GM13977 (cell line): ENCODE results near the gene LYG1.
"Not testable (repeated sequence)": the region's sequence is repeated elsewhere in the genome, so short reads cannot be mapped to it uniquely, and the experiment has no call there.

Experiments
- DNase-seq: peaks from one replicate; pipeline ENCODE4 v3.0.0; 2012; ENCODE audit warnings: low spot score
- in situ Hi-C: fragments of 300-500 bp; cut with MboI; formaldehyde crosslinking; loops from one replicate; pipeline ENCODE4 v1.12.0; 2022; ENCODE audit warnings: low sequenced_read_pairs, low pct_unique_long_range_greater_than_20kb, mixed read lengths, inconsistent platforms; ENCODE audit not compliant: unreplicated experiment
- TF ChIP-seq, protein P1 (sequence below): IDR thresholded peaks from 2 replicates; pipeline ENCODE4 v1.5.1; 2012; ENCODE audit warnings: mild to moderate bottlenecking, control low read depth; ENCODE audit not compliant: insufficient read depth; ENCODE audit errors: extremely low read depth, missing control alignments

The LYG1 gene

DNA sequence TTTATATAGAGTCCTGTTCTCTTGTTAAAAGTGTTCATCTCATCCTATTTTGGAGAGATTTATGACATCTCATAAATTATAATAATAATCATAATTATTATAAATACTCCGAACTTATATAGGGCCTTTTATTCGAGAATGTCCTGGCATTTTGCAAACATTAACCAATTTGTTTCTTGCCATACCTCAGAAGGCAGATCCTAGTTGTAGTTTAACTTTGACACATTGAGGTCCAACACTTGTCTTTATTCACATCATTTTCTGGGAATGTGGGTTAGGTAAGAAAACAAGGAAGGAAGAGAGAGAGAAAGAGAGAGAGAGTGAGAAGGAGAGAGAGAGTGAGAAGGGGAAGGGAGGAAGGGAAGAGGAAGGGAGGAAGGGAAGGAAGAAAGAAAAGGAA is at the start of gene LYG1:
TSS of gene LYG1 (minus strand) at position 101 of the 400 bp plus-strand sequence. CDS start 5,527 bp downstream, outside the sequence.
- in situ Hi-C loops, DNase-seq: not testable (repeated sequence)

DNA sequence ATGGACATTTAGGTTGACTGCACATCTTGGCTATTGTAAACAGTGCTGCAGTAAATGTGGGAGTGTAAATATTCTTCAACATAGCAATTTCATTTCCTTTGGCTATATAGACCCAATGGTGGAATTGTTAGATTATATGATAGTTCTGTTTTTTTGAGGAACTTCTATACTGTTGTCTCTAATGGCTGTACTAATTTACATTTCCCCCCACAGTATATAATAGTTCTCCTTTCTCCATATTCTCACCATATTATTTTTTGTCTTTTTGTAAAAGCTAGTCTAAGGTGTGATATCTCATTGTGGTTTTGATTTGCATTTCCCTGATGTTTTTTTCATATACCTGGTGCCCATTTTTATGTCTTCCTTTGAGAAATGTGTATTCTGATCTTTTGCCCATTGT is 49.2 kb upstream of the LYG1 start:
- TF ChIP-seq, protein P1, sequence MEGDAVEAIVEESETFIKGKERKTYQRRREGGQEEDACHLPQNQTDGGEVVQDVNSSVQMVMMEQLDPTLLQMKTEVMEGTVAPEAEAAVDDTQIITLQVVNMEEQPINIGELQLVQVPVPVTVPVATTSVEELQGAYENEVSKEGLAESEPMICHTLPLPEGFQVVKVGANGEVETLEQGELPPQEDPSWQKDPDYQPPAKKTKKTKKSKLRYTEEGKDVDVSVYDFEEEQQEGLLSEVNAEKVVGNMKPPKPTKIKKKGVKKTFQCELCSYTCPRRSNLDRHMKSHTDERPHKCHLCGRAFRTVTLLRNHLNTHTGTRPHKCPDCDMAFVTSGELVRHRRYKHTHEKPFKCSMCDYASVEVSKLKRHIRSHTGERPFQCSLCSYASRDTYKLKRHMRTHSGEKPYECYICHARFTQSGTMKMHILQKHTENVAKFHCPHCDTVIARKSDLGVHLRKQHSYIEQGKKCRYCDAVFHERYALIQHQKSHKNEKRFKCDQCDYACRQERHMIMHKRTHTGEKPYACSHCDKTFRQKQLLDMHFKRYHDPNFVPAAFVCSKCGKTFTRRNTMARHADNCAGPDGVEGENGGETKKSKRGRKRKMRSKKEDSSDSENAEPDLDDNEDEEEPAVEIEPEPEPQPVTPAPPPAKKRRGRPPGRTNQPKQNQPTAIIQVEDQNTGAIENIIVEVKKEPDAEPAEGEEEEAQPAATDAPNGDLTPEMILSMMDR, result no peak
- DNase-seq, result no peak
- in situ Hi-C loops, result no loop called here

DNA sequence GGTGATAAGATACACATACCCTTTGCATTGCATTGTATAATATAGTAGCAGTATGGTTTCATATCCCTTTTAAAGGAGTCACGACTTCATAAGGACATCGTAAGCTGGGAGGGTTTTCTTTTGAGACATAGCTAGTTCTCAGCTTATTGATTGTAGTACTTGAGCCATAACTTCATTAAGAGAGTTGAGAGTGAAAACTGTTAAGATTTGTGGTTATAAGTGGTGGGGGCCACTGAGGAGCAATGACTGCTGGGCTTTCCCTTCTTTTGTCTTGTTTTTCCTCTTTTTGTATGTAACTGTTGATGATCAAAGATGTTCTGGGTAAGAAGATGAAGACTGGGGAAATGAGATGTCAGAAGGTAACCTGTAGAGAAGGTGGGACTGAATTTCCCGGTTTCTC is 47.2 kb upstream of the LYG1 start:
- peak; percentile 36 for DNase-seq
- TF ChIP-seq, protein P1, result no peak
- in situ Hi-C loops, result no loop called here

DNA sequence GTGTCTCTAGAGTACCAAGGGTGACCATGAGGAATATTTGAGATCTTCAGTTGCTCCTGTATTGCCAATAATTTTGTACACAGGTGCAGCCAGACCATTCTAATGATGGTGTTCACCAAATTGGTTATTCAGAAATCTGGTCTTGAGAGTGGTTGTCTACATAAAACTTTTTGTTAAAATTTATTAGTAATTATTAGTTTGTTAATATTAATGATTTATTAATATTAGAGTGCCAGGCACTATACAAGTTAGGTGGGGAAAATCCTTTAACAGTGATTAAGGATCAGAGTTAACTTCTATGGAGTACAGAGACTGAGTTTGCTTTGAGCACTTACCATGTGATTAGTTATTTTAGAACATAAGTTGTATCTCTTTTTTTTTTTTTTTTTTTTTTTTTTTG is 45.2 kb upstream of the LYG1 start:
- TF ChIP-seq, protein P1, result no peak
- DNase-seq, result no peak
- in situ Hi-C loops, result no loop called here

DNA sequence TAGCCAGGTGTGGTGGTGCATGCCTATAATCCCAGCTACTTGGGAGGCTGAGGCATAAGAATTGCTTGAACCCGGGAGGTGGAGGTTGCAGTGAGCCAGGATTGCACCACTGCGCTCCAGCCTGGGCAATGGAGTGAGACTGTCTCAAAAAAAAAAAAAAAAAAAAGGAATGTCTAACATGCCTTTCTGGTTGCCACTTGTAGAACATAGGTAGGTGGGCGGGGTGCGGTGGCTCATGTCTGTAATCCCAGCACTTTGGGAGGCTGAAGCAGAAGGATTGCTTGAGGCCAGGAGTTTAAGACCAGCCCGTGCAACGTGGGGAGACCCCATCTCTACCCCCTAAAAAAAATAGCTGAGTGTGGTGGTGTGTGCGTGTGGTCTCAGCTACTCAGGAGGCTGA is 44.4 kb upstream of the LYG1 start:
- in situ Hi-C loops, result not testable (repeated sequence)

DNA sequence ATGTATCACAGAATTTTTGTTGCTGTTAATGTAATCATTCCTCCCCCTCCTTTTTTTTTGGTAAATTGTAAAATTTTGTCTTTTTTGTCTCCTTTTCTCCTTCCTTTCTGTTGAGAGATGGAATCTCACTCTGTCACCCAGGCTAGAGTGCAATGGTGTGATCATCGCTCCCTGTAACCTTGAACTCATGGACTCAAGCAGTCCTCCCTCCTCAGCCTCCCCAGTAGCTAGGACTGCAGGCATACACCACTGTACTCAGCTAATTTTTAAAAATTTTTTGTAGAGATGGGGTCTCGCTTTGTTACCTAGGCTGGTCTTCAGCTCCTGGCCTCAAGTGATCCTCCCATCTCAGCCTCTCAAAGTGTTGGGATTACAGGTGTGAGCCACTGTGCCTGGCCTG is 41.5 kb upstream of the LYG1 start:
- DNase-seq, result no peak
- in situ Hi-C loops, result no loop called here
- TF ChIP-seq, protein P1, result no peak

More for the DNA sequence above, 44.4 kb upstream of the LYG1 start:
- DNase-seq, result not testable (repeated sequence)

DNA sequence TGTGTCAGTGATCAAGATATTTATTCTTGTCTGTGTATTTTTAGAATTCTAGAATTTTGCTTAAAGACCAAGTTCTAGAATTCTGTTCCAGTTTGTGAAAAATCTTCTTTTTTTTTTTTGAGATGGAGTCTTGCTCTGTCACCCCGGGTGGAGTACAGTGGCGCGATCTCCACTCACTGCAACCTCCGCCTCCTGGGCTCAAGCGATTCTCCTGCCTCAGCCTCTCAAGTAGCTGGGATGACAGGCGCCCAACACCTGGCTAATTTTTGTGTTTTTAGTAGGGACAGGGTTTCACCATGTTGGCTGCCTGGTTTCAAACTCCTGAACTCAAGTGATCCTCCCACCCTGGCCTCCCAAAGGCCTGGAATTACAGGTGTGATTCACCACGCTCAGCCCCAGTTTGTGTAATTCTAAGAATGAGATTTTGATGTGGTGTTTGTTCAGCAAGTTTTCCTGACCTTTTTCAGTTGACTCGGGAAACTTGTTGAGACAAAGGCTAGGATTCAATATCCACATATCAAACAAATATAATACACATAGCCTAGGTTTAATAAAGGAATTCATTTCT is 39.8 kb upstream of the LYG1 start:
- DNase-seq, result no peak
- TF ChIP-seq, protein P1, result no peak
- in situ Hi-C loops, result no loop called here

DNA sequence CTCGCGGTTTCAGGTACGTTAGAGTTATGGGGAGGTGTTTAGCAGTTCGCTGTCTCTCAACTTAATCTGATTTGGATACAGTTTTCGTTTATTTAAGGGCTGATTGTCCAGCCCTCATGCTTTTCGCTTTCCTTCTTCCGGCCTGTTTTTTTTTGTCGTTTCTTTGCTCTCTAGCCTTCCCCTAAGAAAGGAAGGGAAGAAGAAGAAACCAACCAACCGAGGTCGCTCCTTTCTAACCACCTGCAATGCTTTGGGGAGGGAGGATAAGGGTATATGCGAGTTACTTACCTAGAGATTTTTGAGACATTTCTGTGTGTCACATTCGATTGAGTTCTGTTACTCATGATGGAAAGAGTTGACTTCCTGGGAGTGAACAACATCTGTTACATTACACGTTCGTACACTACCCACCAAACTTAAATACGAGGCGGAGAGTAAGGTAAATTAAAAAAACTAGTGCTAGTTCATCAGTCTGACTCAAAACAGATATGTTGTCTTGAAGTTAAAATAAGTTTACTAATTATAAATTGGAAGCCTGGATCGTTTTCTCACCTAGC is 37.1 kb upstream of the LYG1 start:
- peak; percentile 30 for DNase-seq
- in situ Hi-C loops, result no loop called here
- TF ChIP-seq, protein P1, result no peak
